Measurements from ENCODE around the gene ACADL. TPM values are rescaled to one million over a fixed set of nuclear protein-coding genes. Genes with fewer than 3 reads are reported as not detected.
A peak's percentile ranks its signal among the peaks of the same experiment; 100 is the strongest.
"Not testable (repeated sequence)": the region's sequence is repeated elsewhere in the genome, so short reads cannot be mapped to it uniquely, and the experiment has no call there.

ACADL gene
- total RNA-seq, 1 experiment from 2014 or later, result 0.48 TPM

GRCh38 chr2:210203147-210203546 lies 22.1 kb downstream of the ACADL start:
- DNase-seq (ENCODE audit: low spot score), result no peak

GRCh38 chr2:210199854-210200253 lies 25.4 kb downstream of the ACADL start:
- DNase-seq (ENCODE audit: low spot score), result no peak

GRCh38 chr2:210199186-210199765 lies 26.0 kb downstream of the ACADL start:
- DNase-seq (ENCODE audit: low spot score), result peak; percentile 9

- DNase-seq (ENCODE audit: low spot score), result no peak
Observed at GRCh38 chr2:210198326-210198725, 26.9 kb downstream of the ACADL start.

GRCh38 chr2:210197720-210198119 lies 27.5 kb downstream of the ACADL start:
- DNase-seq (ENCODE audit: low spot score), result no peak

GRCh38 chr2:210195101-210195852 lies 30.0 kb downstream of the ACADL start:
- DNase-seq (ENCODE audit: low spot score), result peak; percentile 29

- no peak for DNase-seq (ENCODE audit: low spot score)
Observed at GRCh38 chr2:210190345-210190744, 34.9 kb downstream of the ACADL start.

- DNase-seq (ENCODE audit: low spot score), result no peak
Observed at GRCh38 chr2:210189452-210190138, 35.7 kb downstream of the ACADL start.

GRCh38 chr2:210188755-210189154 lies 36.5 kb downstream of the ACADL start:
- no peak for DNase-seq (ENCODE audit: low spot score)

- no peak for DNase-seq (ENCODE audit: low spot score)
Observed at GRCh38 chr2:210188190-210188589, 37.1 kb downstream of the ACADL start.

- DNase-seq (ENCODE audit: low spot score), result not testable (repeated sequence)
Observed at GRCh38 chr2:210183936-210184335, 41.3 kb downstream of the ACADL start.

- peak; percentile 11 for DNase-seq (ENCODE audit: low spot score)
Observed at GRCh38 chr2:210181606-210182088, 43.6 kb downstream of the ACADL start.

GRCh38 chr2:210181033-210181605 lies 44.1 kb downstream of the ACADL start:
- not testable (repeated sequence) for DNase-seq (ENCODE audit: low spot score)

- DNase-seq (ENCODE audit: low spot score), result no peak
Observed at GRCh38 chr2:210180477-210180876, 44.8 kb downstream of the ACADL start.

- no peak for DNase-seq (ENCODE audit: low spot score)
Observed at GRCh38 chr2:210179351-210179990, 45.8 kb downstream of the ACADL start.

- DNase-seq (ENCODE audit: low spot score), result no peak
Observed at GRCh38 chr2:210177769-210178168, 47.5 kb downstream of the ACADL start.

GRCh38 chr2:210177115-210177514 lies 48.1 kb downstream of the ACADL start:
- DNase-seq (ENCODE audit: low spot score), result not testable (repeated sequence)

GRCh38 chr2:210174086-210174485 lies 51.2 kb downstream of the ACADL start:
- DNase-seq (ENCODE audit: low spot score), result no peak

- no peak for DNase-seq (ENCODE audit: low spot score)
Observed at GRCh38 chr2:210172219-210172575, 53.0 kb downstream of the ACADL start.

- DNase-seq (ENCODE audit: low spot score), result peak; percentile 89
Observed at GRCh38 chr2:210171309-210172218, 53.7 kb downstream of the ACADL start, which contains the start of gene KANSL1L. Gene KANSL1L (minus strand): TSS chr2:210171409. CDS start chr2:210154582, 16,827 bp downstream.
